HG03045 (cell line): ENCODE results near the gene BLCAP.
"Not testable (repeated sequence)": the region's sequence is repeated elsewhere in the genome, so short reads cannot be mapped to it uniquely, and the experiment has no call there.

ENCODE experiments used
- ATAC-seq: cut with Tn5 transposase; IDR thresholded peaks from one replicate; pipeline ENCODE4 v1.9.1; 2021; ENCODE audit warnings: mild to moderate bottlenecking, moderate library complexity; ENCODE audit not compliant: unreplicated experiment

The BLCAP gene, protein sequence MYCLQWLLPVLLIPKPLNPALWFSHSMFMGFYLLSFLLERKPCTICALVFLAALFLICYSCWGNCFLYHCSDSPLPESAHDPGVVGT

GRCh38 chr20:37527638-37528445 lies at the start of gene BLCAP:
Gene BLCAP, minus strand, starts transcription at chr20:37527876. Its CDS starts 8,702 bp downstream, at chr20:37519174.
- ATAC-seq, result peak; percentile 82

DNA sequence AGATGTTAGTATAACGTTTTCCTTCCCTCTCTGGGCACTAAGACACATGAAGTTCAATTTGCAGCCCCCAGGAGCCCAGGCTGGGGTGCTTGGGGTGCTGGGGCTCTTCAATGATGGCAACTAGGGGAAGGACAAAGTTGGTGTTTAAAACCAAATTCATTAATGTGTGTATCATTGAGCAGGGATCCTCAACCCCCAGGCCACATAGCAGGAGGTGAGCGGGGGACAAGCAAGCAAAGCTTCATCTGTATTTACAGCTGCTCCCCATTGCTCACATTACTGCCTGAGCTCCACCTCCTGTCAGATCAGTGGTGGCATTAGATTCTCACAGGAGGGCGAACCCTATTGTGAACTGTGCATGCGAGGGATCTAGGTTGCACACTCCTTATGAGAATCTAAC lies 49.8 kb upstream of the BLCAP start:
- ATAC-seq, result not testable (repeated sequence)

DNA sequence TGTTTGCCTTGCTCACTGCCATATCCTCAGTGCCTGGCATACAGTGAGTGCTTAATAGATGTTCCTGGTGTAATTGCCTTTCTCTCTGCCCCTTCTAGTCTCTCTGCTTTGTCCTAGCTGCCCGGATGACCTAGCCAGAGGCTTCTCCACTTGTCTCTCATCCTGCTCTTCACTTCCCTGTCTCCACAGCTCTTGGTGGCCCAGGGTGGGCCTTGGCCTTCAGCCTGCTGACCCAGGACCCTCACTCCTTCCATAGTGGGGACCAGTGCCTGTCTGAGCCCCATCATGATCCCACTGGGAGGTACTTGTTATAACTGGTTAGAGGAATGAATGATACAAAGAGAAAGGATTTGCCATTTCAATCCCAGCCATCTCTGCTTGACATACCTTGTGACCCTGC lies 49.2 kb upstream of the BLCAP start:
- no peak for ATAC-seq

DNA sequence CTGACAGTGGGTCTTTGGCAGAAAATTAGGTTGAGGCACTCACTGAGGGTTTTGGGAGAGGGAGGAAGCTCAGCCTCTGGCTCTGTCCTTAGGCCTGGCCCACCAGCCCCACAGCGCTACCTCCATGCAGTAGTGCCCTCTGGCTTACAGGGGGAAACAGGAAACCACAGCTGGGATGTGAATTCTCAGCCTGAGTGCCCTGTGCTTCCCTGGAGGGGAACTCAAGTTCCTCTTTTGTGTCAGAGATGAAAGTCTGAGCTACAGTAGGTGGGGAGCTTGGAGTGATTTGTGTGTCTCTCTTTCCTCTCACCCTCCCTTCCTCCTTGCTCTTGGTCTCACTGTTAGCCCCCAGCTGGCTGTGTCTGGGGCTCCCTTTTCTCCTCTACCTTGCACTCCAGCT lies 48.2 kb upstream of the BLCAP start:
- no peak for ATAC-seq

- ATAC-seq, result no peak
Measured at GRCh38 chr20:37574199-37574890, 46.7 kb upstream of the BLCAP start.

- ATAC-seq, result no peak
Measured at GRCh38 chr20:37573626-37574198, 46.0 kb upstream of the BLCAP start.

DNA sequence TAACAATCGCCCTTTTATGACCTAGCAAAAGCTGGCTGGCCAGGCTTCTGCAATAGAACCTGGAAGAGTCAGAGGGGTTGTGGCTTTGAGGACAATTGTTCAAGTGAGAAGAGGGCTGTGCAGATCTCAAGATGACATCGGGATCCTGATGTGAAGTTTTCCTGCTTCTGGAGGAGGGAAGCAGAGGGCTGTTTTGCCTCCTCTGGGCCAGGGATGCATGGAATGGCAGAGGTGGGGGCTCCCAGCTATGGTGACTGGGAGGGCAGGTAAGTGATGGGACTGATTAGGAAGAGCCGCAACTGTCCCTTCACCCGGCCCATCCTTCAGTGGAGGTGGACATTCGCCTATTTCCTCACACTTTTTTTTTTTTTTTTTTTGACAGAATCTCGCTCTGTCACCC lies 43.4 kb upstream of the BLCAP start:
- ATAC-seq, result no peak

- no peak for ATAC-seq
Measured at GRCh38 chr20:37570419-37570818, 42.7 kb upstream of the BLCAP start.

GRCh38 chr20:37567671-37568588 lies 40.3 kb upstream of the BLCAP start:
- no peak for ATAC-seq

GRCh38 chr20:37567331-37567665 lies 39.6 kb upstream of the BLCAP start:
- ATAC-seq, result no peak

DNA sequence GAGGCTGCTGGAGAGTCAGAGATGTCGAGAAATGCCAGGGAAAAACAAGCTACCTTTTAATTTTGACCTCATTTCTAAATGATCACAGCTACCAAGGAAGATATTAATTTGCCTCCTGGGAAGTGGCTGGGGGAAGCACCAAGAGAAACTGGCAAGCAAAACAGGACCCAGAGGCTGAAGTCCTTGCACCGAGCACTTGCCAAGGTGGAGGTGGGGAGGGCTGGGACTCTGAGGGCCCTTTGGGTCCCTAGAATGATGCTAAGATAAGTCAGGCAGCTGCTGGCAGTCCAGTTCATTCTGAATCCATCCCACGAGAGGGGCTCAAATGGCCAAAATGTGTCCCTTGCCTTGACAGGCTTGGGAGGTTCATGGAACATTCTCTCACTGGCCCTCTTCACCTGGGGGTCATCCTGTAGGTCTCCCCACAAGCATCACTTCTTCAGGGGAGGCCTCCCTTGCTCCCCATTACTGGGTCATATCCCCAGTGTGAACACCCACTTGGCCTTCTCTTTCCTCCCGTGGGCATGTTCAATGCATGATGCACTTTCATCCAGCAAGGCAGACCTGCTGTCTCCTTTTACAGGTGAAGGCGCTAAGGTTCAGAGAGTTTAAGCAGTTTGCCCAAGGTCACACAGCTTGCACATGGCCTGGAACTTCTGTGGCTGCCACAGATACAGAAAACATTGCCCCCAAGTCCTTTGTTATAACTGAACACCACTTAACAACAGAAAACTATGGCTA lies 39.1 kb upstream of the BLCAP start:
- ATAC-seq, result no peak

GRCh38 chr20:37565134-37565811 lies 37.6 kb upstream of the BLCAP start:
- ATAC-seq, result no peak

DNA sequence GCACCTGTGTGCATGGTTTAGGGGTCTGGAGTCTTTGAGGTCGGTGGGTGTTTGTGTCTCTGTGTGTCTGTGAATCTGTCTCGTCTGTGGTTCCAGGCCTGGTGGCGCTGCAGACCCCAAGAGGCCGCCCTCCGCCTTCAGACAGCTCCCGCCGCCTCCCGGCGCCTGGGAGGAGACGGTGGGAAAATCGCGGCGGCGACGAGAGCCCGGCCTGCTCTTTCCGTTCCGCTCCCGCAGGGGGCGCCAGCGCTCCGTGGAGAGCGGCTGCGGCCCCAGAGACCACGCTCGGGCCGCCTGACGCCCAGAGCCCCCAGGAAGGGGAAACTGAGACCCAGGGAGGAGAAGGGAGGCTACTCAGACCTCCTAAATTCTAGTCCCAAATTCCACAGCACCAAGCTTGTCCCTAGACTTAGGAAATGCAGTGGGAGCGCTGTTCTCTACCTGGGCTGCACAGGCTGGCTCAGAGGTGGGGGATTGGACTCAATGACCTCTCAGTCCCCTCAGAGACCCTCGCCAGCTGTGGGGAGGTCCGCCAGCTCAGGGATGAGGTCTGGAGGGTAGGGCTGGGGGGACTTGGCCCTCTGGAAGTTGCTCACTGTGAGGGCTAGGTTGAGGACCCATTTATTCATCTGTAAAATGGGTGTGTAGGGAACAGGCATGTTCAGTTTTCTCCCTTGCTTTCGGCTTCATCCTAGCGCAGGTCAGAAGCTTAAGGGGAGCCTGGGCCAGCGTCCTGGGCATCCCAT lies 36.9 kb upstream of the BLCAP start:
- no peak for ATAC-seq

DNA sequence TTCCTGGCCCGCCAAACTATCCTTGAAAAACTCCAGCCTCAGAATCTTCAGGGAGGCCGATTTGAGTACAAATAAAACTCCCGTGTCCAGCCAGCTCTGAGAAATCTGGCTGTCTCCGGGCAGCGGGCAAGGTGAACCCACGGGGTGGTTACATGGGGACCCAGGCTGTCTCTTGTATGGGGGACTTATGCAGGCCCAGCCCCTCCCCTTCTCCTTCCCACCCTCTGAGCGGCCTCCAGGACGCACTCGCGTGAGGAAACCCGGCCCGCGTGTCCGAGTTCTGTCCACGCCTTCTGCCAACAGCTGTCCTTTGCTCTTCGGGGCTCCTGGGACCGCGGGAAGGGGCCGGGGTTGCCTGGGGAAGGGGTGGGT lies 36.3 kb upstream of the BLCAP start:
- no peak for ATAC-seq

DNA sequence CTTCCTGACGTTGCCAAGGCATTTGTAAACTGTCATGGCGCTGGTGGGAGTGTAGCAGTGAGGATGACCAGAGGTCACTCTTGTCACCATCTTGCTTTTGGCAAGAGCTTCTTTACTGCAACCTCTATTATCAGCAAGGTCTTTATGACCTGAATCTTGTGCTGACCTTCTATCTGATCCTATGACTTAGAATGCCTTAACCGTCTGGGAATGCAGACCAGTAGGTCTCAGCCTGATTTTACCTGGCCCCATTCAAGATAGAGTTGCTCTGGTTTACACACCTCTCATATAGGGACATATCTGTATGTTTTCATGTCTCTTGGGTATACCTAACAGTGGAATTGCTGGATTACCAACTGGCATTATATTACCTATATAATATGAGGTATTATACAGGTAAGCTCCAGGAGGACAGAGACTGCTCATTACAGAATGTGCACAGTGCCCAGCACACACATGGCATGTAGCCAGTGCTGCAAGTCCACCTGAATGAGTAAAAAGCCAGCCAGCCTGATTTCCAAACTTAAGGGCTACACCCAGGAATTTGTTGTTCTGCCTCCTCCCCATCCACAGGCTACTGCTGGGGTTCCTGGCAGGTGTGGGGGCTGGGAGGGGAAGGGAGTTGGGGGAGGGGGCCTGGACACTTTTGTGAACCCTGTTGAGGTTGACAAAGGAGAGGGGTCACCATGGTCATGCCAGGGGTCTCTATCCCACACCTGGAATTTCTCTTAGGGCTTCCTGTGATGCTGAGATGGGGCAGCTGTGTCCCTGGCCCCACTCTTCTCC lies 35.2 kb upstream of the BLCAP start:
- ATAC-seq, result no peak

DNA sequence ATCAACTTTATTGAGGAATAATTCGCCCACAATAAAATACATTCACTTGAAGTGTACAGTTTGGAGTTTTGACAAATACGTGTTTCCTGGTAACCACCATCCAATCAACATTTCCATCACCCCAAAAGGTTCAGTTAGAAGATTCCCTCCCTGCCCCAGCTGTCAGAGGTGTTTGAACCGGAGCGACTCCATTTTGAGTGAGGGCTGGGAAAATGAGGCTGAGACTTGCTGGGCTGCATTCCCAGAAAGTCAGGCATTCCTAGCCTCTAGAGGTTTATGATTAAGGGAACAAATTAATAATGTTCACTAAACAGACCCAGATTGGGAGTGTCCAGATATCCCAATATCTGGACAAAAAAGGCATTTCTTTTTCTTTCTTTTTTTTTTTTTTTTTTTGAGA lies 33.0 kb upstream of the BLCAP start:
- no peak for ATAC-seq

DNA sequence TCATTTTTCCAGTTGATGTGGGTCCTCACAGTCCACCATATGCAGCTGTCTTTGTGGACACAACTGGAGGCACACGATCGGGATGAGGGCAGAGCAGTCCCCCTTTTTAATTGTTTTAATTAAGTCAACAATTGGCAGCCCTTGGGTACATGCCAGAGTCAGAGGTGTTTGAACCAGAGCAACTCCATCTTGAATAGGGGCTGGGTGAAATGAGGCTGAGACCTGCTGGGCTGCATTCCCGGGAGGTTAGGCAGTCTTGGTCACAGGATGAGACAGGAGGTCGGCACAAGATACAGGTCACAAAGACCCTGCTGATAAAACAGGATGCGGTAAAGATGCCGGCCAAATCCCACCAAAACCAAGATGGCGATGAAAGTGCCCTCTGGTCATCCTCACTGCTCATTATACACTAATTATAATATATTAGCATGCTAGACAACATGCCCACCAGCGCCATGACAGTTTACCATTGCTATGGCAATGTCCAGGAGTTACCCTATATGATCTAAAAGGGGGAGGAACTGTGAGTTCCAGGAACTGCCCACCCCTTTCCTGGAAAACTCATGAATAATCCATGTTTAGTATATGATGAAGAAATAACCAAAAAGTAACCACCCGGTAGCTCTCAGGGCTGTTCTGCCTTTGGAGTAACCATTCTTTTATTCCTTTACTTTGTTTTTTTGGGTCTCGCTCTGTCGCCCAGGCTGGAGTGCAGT lies 31.8 kb upstream of the BLCAP start:
- ATAC-seq, result no peak

GRCh38 chr20:37558779-37559178 lies 31.1 kb upstream of the BLCAP start:
- ATAC-seq, result no peak
